ENCODE data around the gene SELP.
"Not testable (repeated sequence)": the region's sequence is repeated elsewhere in the genome, so short reads cannot be mapped to it uniquely, and the experiment has no call there.

The SELP gene

DNA sequence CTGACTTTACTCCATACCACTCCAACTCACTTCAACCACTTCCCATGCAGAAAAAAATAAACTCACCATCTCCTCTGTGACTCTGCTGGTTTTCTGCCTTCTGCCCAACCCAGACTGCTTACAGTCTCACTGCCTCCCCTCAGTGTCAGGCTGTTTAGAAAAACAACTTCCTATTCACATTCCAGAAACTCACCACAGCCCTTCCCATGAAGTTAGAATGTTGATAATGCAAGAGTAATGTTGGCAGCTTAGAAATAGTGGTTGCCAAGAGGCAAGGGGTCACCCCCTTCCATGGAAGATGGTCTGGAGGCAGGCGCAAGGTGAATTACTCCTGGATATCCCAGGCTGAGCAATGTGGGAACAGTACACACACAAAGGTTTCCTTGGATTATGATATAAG, at the start of gene SELP:
SELP (minus strand) TSS at position 119 of the 400 bp plus-strand sequence; CDS start at position 69, 50 bp downstream.
- DNase-seq (ENCODE audit: low spot score) = no peak

- no peak for DNase-seq (ENCODE audit: low spot score)
Measured at GRCh38 chr1:169679692-169680091, 49.8 kb upstream of the SELP start.

- DNase-seq (ENCODE audit: low spot score) = no peak
Measured at GRCh38 chr1:169676001-169676400, 46.1 kb upstream of the SELP start.

DNA sequence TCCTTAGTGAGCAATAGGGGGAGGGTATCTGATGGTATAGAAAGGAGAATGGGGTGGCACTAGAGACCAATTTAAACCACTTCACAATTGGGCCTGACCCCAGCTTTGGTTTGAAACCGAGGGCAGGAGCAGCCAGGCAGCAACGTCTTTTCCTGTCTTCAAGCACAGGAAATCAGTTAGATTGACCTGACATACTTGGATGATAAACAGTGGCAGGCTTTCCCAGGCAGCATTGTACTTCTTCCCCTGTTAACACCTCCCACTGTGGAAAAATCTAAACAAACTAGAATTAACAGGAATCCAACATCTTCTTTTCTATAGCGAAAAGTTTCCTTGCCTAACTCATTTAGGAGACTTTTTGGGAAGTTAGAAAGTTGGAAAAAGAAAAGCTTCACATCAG, 40.9 kb upstream of the SELP start:
- no peak for DNase-seq (ENCODE audit: low spot score)

DNA sequence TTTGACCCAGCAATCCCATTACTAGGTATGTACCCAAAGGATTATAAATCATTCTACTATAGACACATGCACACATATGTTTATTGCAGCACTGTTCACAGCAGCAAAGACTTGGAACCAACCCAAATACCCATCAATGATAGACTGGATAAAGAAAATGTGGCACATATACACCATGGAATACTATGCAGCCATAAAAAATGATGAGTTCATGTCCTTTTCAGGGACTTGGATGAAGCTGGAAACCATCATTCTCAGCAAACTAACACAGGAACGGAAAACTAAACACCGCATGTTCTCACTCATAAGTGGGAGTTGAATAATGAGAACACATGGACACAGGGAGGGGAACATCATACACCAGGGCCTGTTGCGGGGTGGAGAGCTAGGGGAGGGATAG, 40.3 kb upstream of the SELP start:
- DNase-seq (ENCODE audit: low spot score) = not testable (repeated sequence)

- not testable (repeated sequence) for DNase-seq (ENCODE audit: low spot score)
Measured at GRCh38 chr1:169667699-169668596, 38.0 kb upstream of the SELP start.

DNA sequence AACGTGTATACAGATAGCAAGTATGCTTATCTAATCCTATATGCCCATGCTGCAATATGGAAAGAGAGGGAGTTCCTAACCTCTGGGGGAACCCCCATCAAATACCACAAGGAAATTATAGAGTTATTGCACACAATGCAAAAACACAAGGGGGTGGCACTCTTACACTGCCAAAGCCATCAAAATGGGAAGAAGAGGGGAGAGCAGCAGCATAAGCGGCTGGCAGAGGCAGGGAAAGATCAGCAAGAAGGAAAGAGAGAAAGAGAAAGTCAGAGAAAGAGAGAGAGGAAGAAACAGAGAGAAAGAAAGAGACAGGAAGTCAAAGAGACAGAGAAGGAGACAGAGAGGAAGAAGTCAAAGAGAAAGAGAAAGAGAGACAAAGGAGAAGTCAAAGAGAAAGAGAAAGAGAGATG, 37.3 kb upstream of the SELP start:
- DNase-seq (ENCODE audit: low spot score) = not testable (repeated sequence)

GRCh38 chr1:169662680-169663079, 32.8 kb upstream of the SELP start:
- not testable (repeated sequence) for DNase-seq (ENCODE audit: low spot score)

- not testable (repeated sequence) for DNase-seq (ENCODE audit: low spot score)
Measured at GRCh38 chr1:169661066-169661465, 31.1 kb upstream of the SELP start.

DNA sequence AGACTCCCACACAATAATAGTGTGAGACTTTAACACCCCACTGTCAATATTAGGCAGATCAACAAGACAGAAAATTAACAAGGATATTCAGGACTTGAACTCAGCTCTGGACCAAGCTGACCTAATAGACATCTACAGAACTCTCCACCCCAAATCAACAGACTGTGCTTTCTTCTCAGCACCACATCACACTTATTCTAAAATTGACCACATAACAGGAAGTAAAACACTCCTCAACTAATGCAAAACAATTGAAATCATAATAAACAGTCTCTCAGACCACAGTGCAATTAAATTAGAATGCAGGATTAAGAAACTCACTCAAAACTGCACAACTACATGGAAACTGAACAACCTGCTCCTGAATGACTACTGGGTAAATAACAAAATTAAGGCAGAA, 28.9 kb upstream of the SELP start:
- not testable (repeated sequence) for DNase-seq (ENCODE audit: low spot score)

DNA sequence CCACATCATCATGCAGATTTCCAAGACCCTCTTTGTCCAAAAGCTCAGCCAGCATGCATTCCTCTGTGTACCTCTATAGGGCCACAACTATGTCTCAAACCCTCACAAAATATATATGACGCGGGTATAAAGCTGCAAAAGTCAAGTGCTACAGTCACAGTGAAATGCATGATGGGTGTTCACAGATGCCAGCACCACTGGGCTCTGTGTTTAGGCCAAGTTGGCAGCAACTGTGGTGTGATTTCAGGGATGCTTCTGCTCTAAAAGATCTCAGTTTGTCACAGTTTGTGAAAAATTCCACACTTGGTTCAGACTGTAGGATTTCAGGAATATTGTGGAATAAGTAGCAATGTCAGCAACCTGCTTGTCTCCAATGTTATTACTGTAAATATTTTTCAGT, 23.9 kb upstream of the SELP start:
- DNase-seq (ENCODE audit: low spot score) = no peak

DNA sequence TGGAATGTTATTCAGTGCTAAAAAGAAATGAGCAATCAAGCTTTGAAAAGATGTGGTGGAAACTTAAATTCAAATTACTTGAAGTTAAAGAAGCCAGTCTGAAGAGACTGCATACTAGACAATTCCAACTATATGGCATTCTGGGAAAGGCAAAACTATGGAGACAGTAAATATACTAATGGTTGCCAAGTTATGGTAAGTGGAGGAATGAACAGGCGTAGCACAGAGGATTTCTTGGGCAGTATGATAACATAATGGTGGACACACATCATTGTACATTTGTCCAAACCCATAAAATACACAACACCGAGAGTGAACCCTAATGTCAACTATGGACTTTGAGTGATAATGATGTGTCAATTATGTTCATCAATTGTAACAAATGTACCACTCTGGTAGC, 21.1 kb upstream of the SELP start:
- no peak for DNase-seq (ENCODE audit: low spot score)

DNA sequence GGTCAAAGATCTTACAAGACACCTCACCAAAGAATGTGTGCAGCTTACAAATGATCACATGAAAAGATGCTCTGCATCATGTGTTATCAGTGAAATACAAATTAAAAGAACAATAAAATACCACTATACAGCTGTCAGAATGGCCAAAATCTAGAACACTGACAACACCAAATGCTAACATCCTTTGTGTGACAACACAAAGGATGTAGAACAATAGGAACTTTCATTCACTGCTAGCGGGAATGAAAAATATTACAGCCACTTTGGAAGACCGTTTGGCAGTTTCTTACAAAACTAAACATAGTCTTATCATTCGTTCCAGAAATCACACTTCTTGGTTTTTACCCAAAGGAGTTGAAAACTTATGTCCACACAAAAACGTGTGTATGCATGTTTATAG, 20.6 kb upstream of the SELP start:
- no peak for DNase-seq (ENCODE audit: low spot score)

GRCh38 chr1:169648709-169649108, 18.8 kb upstream of the SELP start:
- no peak for DNase-seq (ENCODE audit: low spot score)

DNA sequence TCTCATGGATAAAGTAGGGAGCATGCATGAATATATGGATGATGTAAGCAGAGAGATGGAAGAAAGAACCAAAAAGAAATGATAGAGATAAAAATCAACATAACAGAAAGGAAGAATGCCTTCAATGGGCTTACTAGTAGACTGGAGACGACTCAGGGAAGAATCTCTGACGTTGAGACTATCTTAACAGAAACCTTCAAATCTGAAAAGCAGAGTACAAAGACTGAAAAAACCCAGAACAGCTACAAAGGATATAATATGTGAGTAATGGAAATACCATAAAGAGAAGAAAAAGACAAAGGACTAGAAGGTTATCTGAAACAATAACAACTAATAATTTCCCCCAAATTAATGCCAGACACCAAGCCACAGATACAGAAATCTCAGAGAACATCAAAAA, 18.3 kb upstream of the SELP start:
- DNase-seq (ENCODE audit: low spot score) = no peak

GRCh38 chr1:169647512-169647911, 17.6 kb upstream of the SELP start:
- no peak for DNase-seq (ENCODE audit: low spot score)

GRCh38 chr1:169644297-169644696, 14.4 kb upstream of the SELP start:
- no peak for DNase-seq (ENCODE audit: low spot score)

- no peak for DNase-seq (ENCODE audit: low spot score)
Measured at GRCh38 chr1:169634877-169635276, 5.0 kb upstream of the SELP start.

DNA sequence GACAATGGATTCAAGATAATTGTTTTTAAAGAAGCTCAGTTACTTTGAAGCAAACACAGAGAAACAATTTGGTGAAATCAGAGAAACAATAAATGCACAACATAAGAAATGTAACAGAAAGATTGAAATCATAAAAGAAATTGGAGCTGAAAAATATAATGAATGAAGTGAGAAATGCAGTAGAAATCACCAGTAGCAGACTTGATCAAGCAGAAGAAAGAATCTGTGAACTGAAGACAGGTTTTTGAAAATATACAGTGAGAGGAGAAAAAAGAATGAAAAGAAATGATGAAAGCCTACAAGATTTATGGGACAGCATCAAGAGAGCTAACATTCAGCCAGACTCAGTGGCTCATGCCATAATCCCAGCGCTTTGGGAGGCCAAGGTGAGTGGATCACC, 4.2 kb upstream of the SELP start:
- DNase-seq (ENCODE audit: low spot score) = no peak

GRCh38 chr1:169631249-169631648, 1.3 kb upstream of the SELP start:
- no peak for DNase-seq (ENCODE audit: low spot score)

DNA sequence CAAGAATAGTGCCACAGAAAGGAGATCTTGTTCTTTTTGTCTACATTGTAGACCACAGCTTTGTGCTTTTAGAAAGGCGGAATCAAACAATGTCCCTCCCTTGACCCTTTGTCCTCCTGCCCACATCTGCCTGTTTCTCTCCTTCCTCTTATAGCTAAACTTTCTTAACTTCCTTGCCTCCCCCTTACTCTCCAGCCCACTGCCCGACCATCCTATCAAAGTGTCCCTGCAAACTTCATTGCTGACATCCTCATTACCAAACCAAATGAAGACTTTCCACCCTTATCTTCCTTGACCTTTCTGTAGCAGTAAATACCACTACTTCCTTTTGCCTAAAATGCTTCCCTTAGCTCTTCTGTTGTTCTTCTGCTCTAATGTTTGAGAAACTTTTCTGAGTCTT, 5.0 kb downstream of the SELP start:
- no peak for DNase-seq (ENCODE audit: low spot score)

DNA sequence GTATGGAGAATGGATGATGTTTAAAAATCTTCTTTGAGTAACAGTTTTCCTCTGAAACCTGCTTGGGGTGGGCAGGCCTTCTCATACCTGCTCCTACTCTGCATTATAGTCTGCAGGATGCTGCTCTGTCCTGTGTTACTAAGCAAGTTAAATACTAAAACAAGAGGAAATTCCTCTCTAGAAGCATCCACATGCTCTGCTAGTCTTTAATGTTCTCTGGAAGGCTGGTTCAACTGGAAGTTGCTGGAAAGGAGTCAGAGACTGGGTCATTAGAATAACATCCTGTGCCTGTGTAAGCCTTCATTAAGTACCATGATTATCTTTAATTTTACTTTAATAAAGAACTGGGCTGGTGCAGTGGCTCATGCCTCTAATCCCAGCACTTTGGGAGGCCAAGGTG, 5.8 kb downstream of the SELP start:
- DNase-seq (ENCODE audit: low spot score) = no peak

- DNase-seq (ENCODE audit: low spot score) = no peak
Measured at GRCh38 chr1:169623132-169623926, 6.6 kb downstream of the SELP start.

Measured in NAMALWA (cell line).